ENCODE measurements around the gene DCAF7.

DCAF7 gene, protein sequence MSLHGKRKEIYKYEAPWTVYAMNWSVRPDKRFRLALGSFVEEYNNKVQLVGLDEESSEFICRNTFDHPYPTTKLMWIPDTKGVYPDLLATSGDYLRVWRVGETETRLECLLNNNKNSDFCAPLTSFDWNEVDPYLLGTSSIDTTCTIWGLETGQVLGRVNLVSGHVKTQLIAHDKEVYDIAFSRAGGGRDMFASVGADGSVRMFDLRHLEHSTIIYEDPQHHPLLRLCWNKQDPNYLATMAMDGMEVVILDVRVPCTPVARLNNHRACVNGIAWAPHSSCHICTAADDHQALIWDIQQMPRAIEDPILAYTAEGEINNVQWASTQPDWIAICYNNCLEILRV

DNA sequence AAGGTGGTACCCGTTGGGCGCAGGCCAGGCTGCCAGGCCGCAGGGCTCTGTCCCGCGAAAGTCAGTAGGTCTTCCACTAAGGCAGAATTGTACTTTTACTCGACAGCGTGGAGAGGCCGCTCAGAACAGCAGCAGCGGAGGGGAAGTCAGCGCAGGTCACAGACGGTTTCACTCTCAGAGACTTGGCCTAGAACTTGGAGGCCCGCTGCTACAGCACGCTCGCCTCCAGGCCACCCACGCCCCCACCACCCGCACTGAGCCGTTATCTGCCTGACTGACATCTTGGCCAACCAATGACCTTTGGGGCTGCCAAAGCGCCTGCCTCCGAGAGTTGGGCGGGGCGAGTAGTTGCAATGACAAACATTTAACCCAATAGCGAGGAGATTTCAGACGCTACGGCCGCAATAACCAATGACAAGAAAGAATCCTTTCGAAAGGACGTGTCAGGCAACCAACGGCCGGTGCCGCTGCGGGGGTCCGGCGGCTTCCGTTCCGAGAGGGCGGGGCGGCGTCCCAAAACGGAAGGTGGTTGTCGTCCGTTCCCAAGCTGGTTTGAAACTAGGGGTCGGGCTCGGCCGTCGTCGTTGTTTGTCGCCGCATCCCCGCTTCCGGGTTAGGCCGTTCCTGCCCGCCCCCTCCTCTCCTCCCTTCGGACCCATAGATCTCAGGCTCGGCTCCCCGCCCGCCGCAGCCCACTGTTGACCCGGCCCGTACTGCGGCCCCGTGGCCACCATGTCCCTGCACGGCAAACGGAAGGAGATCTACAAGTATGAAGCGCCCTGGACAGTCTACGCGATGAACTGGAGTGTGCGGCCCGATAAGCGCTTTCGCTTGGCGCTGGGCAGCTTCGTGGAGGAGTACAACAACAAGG is at the start of gene DCAF7:
Gene DCAF7 (plus strand): TSS at position 532 of the 871 bp plus-strand sequence. CDS start 201 bp downstream, at position 733.
- peak; percentile 99 for DNase-seq (ENCODE audit: low read depth, low spot score)

DNA sequence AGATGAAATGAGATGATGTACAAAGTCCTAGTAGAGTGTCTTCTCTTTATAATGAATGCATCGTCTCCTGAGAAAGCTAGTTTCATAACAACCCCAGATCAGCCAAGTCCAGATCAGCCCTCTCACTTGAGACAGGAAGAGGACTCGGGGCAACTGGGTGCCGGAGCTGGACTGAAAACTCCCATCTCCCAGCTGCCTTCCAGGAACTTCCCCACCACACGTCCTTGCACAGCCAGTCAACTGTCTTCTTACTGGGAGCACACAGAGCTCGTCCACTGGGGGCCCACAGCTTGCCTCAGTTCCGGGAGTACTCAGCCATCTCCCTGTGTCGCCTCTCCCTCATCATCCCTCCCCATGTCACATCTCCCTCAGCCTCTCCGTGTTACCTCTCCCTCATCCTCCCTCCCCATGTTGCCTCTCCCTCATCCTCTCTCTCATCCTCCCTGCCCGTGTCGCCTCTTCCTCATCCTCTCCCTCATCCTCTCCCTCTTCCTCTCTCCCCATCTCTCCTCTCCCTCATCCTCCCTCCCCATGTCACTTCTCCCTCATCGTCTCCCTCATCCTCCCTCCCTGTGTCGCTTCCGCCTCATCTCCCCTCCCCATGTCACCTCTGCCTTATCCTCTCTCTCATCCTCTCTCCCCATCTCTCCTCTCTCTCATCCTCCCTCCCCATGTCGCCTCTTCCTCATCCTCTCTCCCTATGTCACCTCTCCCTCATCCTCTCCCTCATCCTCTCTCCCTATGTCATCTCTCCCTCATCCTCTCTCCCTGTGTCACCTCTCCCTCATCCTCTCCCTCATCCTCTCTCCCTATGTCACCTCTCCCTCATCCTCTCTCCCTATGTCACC is 49.5 kb upstream of the DCAF7 start:
- DNase-seq (ENCODE audit: low read depth, low spot score): no peak

DNA sequence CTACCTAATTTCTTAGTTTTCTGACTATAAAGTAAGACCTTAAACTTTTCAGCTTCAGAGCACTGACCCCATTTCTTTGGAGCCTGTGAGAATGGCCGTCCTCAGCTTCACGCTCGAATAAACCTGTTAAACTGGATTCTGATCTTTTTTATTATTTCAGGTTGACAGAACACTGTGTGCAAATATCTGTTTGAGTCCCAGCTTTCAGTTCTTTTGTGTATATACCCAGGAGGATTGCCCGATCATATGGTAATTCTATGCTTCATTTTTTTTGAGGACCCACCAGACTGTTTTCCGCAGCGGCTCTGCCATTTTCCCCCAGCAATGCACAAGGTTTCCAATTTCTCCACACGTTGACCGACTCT is 47.0 kb upstream of the DCAF7 start:
- no peak for DNase-seq (ENCODE audit: low read depth, low spot score)

DNA sequence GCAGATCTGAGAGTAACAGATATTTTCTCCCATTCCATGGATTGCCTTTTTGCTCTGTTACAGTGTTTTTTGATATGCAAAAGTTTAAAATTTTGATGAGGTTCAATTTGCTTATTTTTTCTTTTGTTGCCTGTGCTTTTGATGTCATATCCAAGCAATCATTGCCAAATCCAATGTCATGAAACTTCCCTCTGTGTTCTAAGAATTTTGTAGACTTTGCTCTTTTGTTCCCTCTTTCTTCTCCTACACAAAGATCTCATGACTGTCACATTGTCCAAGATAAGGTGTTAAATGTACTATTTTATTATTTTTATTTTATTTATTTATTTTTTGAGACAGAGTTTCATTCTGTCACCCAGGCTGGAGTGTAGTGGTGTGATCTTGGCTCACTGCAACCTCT is 46.0 kb upstream of the DCAF7 start:
- DNase-seq (ENCODE audit: low read depth, low spot score): no peak

DNA sequence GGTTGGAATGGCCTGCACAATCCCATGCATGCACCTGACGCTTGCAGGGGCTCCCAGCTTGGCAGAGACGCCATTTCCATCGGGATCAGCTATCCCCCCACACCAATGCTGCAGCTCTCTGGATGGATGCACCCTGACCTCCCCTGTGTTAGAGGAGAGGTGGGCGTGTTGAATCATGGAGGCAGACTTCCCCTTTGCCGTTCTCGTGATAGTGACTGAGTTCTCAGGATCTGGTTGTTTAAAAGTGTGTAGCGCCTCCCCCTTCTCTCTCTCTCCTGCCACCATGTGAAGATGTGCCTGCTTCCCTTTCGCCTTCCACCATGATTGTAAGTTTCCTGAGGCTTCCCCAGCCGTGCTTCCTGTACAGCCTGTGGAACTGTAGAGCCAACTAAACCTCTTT is 44.9 kb upstream of the DCAF7 start:
- DNase-seq (ENCODE audit: low read depth, low spot score): no peak

DNA sequence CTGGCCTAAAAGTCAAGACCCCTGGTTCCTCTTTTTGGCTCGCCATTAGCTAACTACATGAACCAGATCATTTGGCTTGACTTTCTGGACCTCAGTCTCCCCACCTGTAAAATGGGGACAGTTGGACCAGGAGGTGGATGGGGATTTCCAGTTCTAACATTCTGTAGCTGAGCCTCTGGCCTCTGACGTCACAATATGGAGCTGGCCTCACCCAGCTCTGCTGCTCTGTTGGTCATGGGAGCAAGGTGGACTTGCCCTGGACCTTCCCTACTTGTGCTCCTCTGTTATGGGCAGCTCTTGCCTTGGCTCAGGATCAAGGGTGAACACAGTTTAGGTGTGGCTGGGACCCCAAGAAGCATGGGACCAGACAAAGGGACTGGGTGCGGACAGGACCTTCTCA is 43.6 kb upstream of the DCAF7 start:
- no peak for DNase-seq (ENCODE audit: low read depth, low spot score)

DNA sequence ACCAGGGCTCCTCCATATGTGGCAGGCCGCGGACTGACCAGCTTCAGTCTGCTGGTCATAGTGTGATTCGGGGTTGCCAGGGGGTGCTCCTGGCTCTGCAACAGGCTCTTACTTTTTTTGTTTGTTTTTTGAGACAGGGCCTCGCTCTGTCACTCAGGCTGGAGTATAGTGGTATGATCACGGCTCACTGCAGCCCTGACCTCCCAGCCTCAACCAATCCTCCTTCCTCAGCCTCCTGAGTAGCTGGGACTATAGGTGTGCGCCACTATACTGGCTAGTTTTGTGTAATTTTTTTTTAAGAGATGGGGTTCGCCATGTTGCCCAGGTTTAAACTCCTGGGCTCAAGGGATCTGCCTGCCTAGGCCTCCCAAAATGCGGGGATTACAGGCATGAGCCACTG is 38.9 kb upstream of the DCAF7 start:
- no peak for DNase-seq (ENCODE audit: low read depth, low spot score)

DNA sequence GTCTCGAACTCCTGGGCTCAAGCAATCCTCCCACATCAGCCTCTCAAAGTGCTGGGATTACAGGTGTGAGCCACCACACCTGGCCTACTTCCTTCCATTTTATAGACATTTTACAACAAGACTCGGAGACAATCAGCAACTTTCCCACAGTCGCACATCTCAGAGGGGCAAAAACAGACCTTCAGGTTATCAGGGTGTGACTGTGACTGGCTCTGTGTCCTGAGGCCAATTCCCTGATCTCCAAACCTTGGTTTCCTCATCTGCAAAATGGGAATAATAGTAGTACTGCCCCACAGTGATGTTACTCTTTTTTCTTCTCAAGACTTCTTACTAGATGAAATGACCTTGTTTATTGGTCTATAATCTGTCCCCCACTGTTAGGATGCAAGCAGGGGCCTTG is 37.9 kb upstream of the DCAF7 start:
- DNase-seq (ENCODE audit: low read depth, low spot score): no peak

DNA sequence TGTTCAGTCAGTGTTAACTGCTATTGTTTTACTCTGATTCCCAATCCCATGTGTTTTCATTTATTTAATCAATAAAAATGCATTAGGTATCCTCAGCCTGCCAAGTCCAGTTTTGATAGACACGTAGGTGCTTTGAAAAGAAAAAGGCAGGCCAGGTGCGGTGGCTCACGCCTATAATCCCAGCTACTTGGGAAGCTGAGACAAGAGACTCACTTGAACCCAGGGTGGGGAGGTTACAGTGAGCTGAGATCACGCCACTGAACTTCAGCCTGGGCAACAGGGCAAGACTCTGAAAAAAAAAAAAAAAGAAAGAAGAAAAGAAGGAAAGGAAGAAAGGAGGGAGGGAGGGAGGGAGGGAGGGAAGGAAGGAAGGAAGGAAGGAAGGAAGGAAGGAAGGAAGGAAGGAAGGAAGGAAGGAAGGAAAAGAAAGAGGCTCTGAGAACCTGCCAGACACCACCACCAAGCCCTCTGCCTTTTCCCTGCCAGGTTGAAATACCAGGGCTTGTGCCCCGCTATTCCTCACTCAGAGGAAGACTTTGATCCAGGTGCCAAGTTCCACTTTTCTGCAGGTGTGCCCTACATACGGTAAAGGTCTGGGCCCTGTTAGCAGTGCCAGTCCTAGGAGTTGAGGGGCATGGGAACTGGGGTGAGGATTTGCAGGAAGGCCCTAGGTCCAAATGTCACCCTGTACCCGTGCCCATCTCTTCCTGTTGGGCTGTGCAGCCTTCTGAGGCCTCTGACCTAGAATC is 37.2 kb upstream of the DCAF7 start:
- no peak for DNase-seq (ENCODE audit: low read depth, low spot score)

DNA sequence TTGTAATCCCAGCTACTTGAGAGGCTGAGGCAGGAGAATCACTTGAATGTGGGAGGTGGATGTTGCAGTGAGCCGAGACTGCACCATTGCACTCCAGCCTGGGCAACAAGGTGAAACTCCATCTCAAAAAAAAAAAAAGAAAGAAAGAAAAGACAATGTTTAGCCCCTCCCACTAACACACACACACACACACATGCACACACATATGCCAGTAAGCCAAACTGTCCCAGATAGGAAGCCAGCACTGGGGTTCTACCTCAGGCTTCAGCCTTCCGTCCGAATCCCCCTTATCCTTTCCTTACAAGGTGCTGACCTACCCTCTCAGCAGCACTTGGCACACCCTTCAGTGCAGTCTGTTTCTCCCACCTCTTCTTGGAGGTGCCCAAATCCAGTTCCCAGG is 35.8 kb upstream of the DCAF7 start:
- no peak for DNase-seq (ENCODE audit: low read depth, low spot score)

DNA sequence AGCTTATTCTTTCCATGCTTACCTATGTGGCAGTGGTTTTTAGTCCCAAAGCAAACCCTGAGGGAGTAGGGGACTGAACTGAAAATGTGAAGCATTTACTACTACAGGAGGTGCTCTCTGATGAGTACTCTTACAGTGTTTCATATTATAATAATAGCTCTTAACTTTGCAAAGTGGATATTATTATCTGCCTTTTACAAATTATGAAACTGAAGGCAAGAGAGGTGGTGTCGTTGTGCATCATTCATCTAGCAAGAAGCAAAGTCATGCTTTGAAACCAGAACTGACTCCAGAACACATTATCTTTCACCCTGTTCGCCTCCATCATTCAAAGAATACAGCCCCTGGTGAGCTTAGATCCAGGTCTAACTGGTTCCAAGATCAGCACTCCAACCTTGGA is 35.3 kb upstream of the DCAF7 start:
- no peak for DNase-seq (ENCODE audit: low read depth, low spot score)

DNA sequence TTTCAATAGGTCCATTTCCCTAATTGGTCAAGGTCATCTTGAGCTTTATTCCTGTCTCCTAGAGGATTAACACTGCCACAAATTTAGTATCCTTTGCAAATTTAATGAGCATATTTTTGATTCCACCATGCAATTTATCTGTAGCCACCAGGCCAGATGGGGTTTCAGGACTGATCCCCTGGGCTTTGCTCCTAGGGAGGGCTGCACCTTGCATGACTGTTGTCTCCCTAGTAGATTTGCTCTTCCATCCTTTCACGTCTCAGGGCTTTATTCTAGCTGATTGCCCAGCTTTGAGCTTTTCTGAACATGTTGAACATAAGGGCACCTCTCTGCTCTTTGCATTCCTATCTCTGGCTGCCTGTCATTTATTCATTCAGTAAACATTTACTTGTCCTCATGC is 34.9 kb upstream of the DCAF7 start:
- DNase-seq (ENCODE audit: low read depth, low spot score): no peak

DNA sequence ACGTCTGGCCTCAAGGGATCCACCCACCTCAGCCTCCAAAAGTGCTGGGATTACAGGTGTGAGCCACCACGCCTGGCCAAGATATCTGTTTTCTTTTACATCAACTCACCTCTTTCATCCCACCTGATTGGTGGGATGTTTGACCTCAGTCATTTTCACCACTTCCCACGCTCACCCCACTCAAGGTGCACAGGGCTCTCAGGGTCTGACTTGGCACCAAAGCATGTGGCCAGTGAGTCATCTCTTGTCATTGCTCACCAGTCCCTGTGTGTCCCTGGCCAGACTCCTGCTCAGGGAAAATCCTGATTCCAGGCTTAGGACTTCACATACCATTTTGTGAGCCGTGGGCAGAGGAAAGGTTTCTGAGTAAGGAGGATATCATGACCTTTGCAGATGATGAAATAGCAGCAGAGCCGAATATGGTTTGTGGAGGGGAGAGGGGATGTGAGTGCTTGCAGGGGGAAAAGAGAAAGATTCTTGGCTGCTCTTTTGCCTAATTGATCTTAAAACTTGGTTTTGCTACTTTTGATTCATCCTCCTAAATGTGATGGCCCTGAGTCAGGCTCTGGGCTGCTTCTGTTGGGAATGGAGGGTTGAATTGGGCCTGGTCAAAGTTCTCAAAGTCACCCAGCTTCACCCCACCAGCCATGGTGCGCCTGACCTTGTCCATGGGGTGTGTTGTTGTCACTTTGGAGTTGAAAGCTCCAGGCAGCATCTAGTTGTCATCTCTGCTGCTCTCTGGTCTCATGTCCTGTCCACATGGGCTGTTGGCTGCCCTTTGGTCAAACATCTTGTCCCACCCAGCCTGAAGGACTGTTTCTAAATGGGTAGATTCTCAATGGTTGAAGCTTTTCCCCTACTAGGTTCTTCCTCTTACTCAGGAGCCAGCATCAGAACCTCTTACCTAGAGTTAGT is 33.1 kb upstream of the DCAF7 start:
- no peak for DNase-seq (ENCODE audit: low read depth, low spot score)

DNA sequence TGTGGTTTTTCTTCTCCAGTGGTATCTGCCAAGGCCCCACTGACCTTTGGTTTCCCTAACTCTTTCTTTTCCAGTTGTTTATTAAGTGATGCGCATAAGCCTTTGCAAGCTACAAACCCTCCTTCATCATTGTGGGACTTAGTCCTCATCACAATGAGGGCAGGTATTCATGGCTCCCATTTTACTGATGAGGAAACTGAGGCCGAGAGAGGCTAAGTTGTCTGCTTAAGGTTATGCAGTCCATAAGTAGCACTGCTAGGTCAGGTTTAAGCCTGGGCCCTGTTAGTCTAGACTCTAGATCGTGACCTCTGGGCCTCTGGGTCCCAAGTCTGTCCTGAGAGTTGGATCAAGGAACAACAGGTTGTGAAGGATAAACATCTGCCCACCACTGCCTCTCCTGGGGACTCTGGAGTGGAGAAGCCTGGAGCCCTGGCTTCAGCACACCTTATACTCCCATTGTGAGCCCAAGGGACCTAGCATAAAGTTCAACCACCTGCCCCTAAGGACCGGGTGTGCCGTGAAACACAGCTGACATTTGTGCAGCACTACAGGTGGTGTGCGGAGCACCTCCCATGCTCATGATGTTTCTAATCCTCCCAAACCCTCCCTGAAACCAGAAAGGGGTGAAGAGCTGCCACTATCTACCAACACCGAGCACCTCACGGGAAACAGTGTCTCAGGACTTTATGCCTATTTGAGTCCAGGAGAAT is 32.3 kb upstream of the DCAF7 start:
- no peak for DNase-seq (ENCODE audit: low read depth, low spot score)

DNA sequence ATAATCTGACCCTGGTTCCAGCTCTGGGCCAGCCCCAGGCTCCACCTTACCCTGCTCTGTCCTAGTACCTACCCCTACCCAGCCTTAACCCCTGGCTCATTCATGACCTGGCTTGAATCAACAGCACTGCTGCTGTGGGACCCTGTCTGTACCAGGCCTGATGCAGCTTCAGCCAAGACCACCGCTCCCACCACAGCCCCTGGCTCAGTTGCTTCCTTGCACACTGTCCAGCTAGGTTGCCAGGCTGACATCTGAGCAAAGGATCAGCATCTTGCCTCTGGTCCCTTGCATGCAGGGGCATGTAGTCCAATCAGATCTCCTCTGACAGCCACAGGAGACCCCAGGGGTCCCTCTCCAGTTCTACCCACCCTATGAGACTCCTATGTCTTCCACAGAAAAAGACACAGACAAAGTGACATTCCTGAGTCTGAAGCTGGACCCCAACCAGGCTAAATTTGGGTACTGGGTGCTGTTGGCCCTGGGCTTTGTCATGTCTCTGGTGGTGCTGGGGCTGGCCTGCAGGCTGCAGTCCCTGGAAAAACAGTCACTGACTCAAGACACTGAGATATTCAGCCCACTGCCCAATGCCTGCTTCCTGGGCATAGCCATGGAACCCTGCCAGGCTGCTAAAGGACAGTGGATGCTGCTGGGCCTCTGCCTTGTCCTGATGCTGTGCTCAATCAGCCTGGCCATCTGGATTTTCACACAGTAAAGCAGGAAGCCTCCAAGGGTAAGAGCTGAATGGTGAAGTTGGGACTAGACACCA is 31.0 kb upstream of the DCAF7 start:
- no peak for DNase-seq (ENCODE audit: low read depth, low spot score)

DNA sequence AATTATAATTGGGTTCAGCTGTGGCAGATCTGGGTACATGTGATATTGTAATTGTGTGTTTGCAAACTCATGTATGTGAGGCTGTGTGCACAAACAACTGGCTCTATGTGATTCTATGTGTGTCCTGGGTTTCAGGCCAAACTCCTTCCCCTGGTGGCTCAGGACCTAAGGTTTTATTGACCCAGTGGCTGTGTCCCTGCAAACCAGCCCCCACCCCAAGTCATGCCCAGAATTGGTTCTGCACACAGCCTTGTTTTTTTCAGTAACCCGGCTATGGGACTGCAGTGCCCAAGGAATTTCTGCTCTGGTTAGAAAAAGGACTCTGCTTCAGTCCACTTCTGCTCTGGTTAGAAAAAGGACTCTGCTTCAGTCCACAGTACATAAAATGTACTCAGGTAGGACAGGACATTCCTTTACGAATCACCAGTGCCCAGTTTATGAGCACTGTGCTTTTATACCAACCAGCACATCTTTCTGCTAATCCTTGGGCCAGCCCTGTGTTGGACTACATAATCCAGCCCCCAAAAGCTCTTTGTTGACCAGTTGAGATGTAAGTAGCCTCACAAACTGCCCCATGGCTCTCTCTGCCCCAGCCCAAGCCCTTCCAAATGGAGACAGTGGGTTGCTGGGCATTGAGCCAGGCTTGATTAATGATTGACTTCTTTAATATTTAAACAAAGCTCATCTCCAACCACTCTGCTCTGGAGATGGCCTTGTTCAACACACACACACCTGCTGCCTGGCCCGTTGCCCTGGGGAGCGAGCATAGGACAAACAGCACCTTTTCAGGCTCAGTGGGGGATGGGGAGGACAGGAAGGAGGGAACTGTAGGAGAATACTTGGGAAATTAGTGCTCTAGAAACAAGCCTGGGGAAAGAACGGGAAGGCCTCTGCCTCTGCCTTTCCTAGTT is 30.1 kb upstream of the DCAF7 start:
- no peak for DNase-seq (ENCODE audit: low read depth, low spot score)

DNA sequence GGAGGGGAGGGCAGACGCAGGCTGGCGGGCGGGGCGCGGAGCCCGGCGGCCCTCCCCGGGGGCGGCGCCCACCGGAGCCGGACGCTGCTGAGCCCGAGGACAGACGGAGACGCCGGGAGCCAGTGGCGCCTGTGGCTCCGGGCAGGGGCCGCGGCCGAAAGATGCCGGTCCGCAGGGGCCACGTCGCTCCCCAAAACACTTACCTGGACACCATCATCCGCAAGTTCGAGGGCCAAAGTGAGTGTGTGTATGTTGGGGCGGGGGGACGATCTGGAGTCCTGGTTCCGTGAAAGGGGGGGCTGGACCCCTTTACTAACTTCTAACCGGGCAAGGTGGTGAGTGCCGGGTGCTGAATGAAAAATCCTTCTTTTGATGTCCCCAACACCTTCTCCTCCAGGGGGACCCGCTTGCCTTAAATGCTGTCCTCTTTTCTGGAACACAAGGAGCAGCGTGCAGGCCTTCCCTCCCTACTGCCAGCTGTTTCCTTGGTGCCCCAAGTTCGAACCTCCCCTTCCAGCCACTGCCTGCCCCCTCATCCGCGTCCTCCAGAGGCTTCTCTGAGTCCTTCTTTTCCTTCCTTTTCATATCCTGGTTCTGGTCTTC is 26.9 kb upstream of the DCAF7 start, which contains the start of gene KCNH6:
Gene KCNH6 (plus strand): TSS at position 106 of the 603 bp plus-strand sequence. CDS start 56 bp downstream, at position 162.
- no peak for DNase-seq (ENCODE audit: low read depth, low spot score)
